ENCODE results near the gene SCN5A. TPM values are rescaled to one million over a fixed set of nuclear protein-coding genes. Genes with fewer than 3 reads are reported as not detected.

Gene SCN5A
- total RNA-seq, 1 donor from 2014 or later, result 163 TPM

- intact Hi-C loops (cut with DNase I), result no loop called here
- ATAC-seq, result peak; percentile 19
- no peak for DNase-seq (ENCODE audit: missing footprints)
These were observed 107.7 kb downstream of the SCN5A start for GRCh38 chr3:38541806-38542205.

- peak; percentile 60 for DNase-seq (ENCODE audit: missing footprints)
- ATAC-seq, result peak; percentile 30
- intact Hi-C loops (cut with DNase I), result loop anchor here (10.0 kb wide), 1 partner anchor 186 kb away; no protein-coding TSS in a partner anchor
These were observed 110.6 kb downstream of the SCN5A start for GRCh38 chr3:38538773-38539353.

GRCh38 chr3:38536671-38537070, 112.8 kb downstream of the SCN5A start:
- ATAC-seq (no peak), DNase-seq (ENCODE audit: missing footprints) (no peak)
- intact Hi-C loops (cut with DNase I), result loop anchor here (1.0 to 10.0 kb wide), 2 partner anchors 44 to 188 kb away; no protein-coding TSS in a partner anchor

DNA sequence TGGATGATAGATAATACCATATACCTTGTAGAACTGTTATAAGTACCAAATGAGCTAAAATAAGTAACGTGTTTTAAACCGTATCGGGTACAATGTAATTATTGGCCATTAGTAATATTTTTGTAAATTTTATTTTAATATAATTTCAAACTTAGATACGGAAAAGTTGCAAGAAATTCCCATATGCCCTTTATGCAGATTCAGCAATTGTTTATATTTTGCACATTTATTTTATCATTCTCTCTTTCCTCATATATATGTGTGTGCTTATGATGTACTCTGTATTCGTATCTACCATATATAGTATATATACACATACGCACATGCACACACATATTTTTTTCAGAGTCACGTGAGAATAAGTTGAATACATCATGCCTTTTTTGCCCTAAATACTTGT, 114.9 kb downstream of the SCN5A start:
- no peak for DNase-seq (ENCODE audit: missing footprints)
- intact Hi-C loops (cut with DNase I), result loop anchor here (10.0 kb wide), 1 partner anchor 190 kb away; no protein-coding TSS in a partner anchor
- ATAC-seq, result no peak

DNA sequence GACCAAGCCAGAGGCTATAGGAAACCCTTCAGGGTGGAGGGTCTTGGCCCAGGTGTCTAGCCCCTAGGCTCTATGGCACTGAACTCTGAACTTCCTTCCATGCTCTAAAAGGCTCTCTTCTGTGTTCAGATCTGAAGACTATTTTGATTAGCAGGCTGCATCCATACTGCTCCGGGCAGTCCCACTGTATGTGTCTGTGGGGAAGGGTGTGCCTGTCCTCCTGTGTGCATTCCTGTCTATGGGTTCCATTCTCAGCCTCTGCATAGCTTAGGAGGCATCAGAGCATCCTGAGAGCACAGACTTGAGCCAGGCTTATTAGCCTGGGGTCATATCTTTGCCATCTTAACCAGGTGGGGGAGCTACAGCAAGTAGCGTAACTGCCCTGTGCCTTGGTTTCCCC, 115.3 kb downstream of the SCN5A start:
- intact Hi-C loops (cut with DNase I), result loop anchor here (10.0 kb wide), 1 partner anchor 191 kb away; no protein-coding TSS in a partner anchor
- DNase-seq (ENCODE audit: missing footprints) (no peak), ATAC-seq (no peak)

DNA sequence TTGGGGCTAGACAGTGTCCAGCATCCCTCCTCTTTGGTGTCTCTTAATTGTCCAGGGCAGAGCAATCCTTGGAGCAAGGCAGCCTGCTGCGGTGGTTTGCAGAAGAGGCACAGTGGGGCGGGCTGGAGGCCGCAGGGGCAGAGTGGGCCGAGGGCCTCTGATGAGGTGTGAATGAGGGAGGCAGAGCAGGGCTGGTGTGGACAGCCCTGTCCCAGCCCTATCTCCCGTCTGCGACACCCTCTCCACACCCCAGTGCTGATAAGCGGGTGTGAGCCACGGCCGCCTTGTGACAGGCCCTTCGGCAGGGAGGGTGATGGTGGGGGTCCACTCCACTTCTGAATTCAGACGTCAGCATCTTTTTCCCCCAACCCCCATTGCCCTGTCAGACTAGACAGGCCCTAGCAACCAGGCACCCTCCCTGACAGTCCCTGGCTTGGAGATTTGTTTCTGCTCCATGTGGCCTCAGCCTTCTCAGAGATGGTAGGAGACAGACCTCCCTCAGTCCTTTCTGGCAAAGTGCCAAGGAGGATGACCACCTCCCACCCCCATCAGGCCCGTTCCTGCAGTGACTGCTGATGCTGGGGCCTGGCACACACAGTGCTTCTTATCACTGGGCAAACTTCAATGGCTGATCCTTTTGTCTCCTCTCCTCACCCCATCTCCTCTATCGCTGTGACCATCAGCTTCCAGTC, 116.1 kb downstream of the SCN5A start:
- intact Hi-C loops (cut with DNase I), result loop anchor here (1.0 to 10.0 kb wide), 3 partner anchors 10 to 191 kb away; no protein-coding TSS in a partner anchor
- peak; percentile 94 for ATAC-seq
- peak; percentile 88 for DNase-seq (ENCODE audit: missing footprints)

- DNase-seq (ENCODE audit: missing footprints) (no peak), ATAC-seq (no peak)
- intact Hi-C loops (cut with DNase I), result loop anchor here (10.0 kb wide), 1 partner anchor 192 kb away; no protein-coding TSS in a partner anchor
These were observed 117.0 kb downstream of the SCN5A start for GRCh38 chr3:38532529-38532928.

GRCh38 chr3:38528457-38528856, 121.0 kb downstream of the SCN5A start:
- DNase-seq (ENCODE audit: missing footprints) (no peak), ATAC-seq (no peak)
- intact Hi-C loops (cut with DNase I), result no loop called here

- ATAC-seq (no peak), DNase-seq (ENCODE audit: missing footprints) (no peak)
- intact Hi-C loops (cut with DNase I), result no loop called here
These were observed 122.7 kb downstream of the SCN5A start for GRCh38 chr3:38526792-38527191.

DNA sequence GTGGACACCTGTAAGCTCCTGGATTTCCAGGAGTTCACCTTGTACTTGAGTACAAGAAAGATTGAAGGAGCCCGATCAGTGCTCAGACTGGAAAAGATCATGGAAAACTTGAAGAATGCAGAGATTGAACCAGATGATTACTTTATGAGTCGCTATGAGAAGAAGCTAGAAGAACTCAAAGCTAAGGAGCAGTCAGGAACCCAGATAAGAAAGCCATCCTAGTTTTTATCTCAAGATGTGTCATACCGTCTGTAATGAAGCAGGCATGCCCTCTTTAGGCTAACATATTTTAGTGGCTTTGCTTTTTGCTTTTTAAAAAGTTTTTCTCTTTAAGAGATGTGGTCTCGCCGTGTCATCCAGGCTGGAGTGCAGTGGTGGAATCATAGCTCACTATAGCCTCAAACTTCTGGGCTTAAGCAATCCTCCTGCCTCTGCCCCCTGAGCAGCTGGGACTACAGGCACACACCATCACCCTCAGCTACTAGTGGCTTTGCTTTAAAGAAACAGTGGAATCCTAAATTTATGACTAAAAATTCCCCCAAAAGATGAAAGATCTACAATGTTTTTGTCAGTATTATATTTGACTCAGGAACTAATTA, 125.2 kb downstream of the SCN5A start:
- ATAC-seq, result no peak
- DNase-seq (ENCODE audit: missing footprints), result no peak
- intact Hi-C loops (cut with DNase I), result loop anchor here (5.0 kb wide), 1 partner anchor 318 kb away; no protein-coding TSS in a partner anchor

DNA sequence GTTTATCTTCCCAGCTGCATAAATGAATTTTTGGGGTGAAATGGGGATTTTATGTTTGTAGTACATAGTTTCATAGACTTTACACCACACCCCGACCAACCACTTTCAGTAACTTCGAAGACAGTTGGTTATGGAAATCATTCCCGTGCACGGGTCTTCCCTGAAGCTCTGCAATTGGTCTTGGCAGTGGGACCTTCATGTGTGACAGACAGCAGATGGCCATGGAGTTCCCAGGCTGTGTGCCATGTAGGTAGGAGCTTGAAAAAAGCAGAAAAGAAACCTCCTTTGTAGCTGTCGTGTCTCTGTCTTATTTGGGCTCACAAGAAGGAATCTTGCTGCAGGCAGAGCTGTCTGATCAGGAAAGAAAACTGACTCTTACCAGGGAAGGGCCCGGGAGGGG, 127.5 kb downstream of the SCN5A start:
- DNase-seq (ENCODE audit: missing footprints), result no peak
- peak; percentile 73 for ATAC-seq

DNA sequence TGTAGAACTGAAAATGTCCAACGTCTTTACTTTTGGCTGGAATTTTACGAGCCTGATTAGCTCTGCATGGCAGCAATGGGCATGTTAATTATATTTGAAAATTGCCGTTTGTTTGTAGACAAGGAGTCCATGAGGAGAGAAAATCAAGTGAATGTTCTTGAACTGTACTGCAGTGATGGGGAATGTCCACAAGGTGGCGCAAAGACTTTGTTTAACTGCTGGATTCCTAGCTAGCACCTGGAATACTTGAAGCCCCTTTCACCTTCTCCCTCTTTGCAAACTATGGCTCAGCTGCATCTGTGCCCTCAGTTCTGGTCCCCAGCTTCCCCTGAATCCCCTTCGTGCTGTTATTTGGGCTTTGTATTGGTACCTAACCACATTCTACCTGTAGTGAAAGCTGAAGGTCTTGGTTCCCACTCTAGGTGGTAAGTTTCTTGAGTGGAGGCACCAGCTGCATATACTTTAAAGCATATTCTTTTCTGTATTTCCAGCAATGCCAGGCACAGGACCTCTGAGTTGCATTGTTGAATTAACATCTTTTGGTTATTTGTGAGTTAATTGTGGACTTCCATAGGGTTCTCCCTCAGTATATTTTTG, 128.0 kb downstream of the SCN5A start:
- intact Hi-C loops (cut with DNase I), result loop anchor here (2.0 to 5.0 kb wide), 3 partner anchors 25 to 321 kb away; partner anchors contain the start of gene EXOG
- no peak for DNase-seq (ENCODE audit: missing footprints)
- peak; percentile 57 for ATAC-seq

More for the DNA sequence above, 127.5 kb downstream of the SCN5A start:
- intact Hi-C loops (cut with DNase I), result loop anchor here (5.0 kb wide), 1 partner anchor 320 kb away; no protein-coding TSS in a partner anchor

GRCh38 chr3:38519651-38520050, 129.8 kb downstream of the SCN5A start:
- intact Hi-C loops (cut with DNase I), result loop anchor here (2.0 to 5.0 kb wide), 3 partner anchors 23 to 323 kb away; partner anchors contain the start of gene EXOG
- DNase-seq (ENCODE audit: missing footprints) (no peak), ATAC-seq (no peak)

GRCh38 chr3:38519000-38519399, 130.5 kb downstream of the SCN5A start:
- ATAC-seq (no peak), DNase-seq (ENCODE audit: missing footprints) (no peak)
- intact Hi-C loops (cut with DNase I), result no loop called here

- DNase-seq (ENCODE audit: missing footprints), result no peak
These were observed 132.8 kb downstream of the SCN5A start for GRCh38 chr3:38516669-38517068.

GRCh38 chr3:38515367-38515766, 134.1 kb downstream of the SCN5A start:
- DNase-seq (ENCODE audit: missing footprints), result no peak
- intact Hi-C loops (cut with DNase I), result no loop called here

More at GRCh38 chr3:38516669-38517068, 132.8 kb downstream of the SCN5A start:
- ATAC-seq, result no peak
- intact Hi-C loops (cut with DNase I), result no loop called here

DNA sequence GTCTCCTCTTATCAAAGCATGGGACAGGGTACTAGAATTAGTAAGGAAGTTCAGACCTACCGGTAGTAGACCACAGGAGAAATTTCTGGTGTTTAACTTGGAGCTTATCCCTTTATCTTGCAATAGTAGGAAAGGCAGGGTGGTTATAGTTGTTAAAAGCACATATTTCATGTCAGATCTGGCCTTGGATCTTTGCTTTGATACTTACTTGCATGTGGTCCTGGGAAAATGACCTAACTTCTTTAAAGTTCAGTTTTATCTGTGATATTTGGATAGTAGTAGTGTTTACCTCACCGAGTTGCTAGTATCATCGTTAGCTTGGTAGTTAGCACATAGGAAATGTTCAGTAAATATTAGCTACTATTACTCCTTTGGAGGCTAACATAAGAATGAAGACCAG, 137.9 kb downstream of the SCN5A start:
- intact Hi-C loops (cut with DNase I), result no loop called here
- no peak for DNase-seq (ENCODE audit: missing footprints)
- ATAC-seq, result no peak

More at GRCh38 chr3:38515367-38515766, 134.1 kb downstream of the SCN5A start:
- no peak for ATAC-seq

DNA sequence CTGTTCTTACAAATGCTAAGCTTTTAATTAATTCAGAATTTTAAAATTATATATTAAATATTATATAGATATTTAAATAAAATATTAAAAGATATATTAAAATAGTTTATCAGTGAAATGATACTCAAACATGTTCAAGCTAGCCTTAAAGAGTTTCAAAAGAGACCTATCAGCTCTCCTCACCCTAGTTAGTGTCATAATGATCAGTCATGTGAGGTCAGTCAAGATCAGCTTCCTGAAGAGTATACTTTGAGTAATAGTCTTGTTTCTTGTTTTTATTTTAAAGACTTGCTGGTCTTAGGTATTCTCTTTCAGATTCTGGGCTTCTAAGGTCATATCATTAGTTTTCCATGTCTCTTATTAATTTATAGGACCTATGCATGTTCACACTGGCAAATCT, 138.9 kb downstream of the SCN5A start:
- ATAC-seq, result no peak
- DNase-seq (ENCODE audit: missing footprints), result no peak
- intact Hi-C loops (cut with DNase I), result no loop called here

DNA sequence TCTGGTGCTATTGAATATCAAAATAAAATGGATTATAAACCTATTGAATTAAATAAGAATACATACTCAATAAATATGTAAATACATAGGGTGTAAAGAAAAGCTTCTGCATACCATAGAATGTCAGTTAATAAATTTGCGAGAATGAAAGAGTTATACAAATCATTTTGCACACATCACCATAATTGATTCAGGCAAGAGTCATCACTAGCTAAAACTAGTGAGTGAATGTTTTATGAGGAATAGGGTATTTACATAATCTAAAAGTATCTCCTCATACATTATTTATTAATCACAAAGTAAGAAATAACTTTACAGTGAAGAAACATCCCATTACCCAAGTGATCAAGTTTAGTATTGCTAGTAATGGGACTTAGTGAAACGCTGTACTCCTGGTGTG, 139.8 kb downstream of the SCN5A start:
- ATAC-seq (no peak), DNase-seq (ENCODE audit: missing footprints) (no peak)
- intact Hi-C loops (cut with DNase I), result no loop called here

Measured in Right ventricle myocardium inferior (tissue), 1 donor.